ENCODE data around the gene ARPC5. TPM values are rescaled to one million over a fixed set of nuclear protein-coding genes. Genes with fewer than 3 reads are reported as not detected.
"Not testable (repeated sequence)": the region's sequence is repeated elsewhere in the genome, so short reads cannot be mapped to it uniquely, and the experiment has no call there.

ARPC5 gene
- total and polyA plus RNA-seq, 7 donors = 11.6 to 31.8 (median 13.9) TPM

- WGBS, 3 donors = 57 to 64% (median 60%) methylated on average over 10 of the region's 10 CpGs
- ATAC-seq (peak; percentile 79 to 92 (median 86)), DNase-seq (no peak)
These were observed 12.4 kb downstream of the ARPC5 start for GRCh38 chr1:183622884-183623785.

GRCh38 chr1:183622013-183622412 is 13.6 kb downstream of the ARPC5 start:
- H3K36me3 ChIP-seq (ENCODE audit: insufficient read depth in 1 of 2, low read depth in 1 of 2) = peaks cover 0 to 21% of the 10 kb centered on the region in 2 donors
- no peak for TF ChIP-seq CTCF (IDR thresholded peaks at IDR 0.05)
- no peaks in the 10 kb centered on the region for H3K27me3 ChIP-seq (ENCODE audit: insufficient read depth in 3 of 3, low read length in 2 of 3)
- DNase-seq (no peak), ATAC-seq (no peak)
- 70 to 79% (median 77%) methylated on average over 1 of the region's 1 CpG for WGBS, 3 donors
- H3K9me3 ChIP-seq = no peaks in the 10 kb centered on the region
- no peak overlapping the region for H3K4me3 ChIP-seq
- H3K27ac ChIP-seq = no peak overlapping the region
- H3K4me1 ChIP-seq = peaks cover 8% of the 10 kb centered on the region
- intact Hi-C loops (cut with DNase I) = loop anchor here (5.0 kb wide), 2 partner anchors 150 to 340 kb away; partner anchors contain the start of gene SMG7 (in 1 of the 2)

More at GRCh38 chr1:183622884-183623785, 12.4 kb downstream of the ARPC5 start:
- intact Hi-C loops (cut with DNase I) = loop anchor here (5.0 kb wide), 2 partner anchors 151 to 341 kb away; partner anchors contain the start of gene SMG7 (in 1 of the 2)
- peaks cover 8% of the 10 kb centered on the region for H3K4me1 ChIP-seq
- H3K4me3 ChIP-seq = no peak overlapping the region
- peaks cover 0 to 31% of the 10 kb centered on the region in 2 donors for H3K36me3 ChIP-seq (ENCODE audit: insufficient read depth in 1 of 2, low read depth in 1 of 2)
- TF ChIP-seq CTCF (IDR thresholded peaks at IDR 0.05) = peak; percentile 62
- no peaks in the 10 kb centered on the region for H3K27me3 ChIP-seq (ENCODE audit: insufficient read depth in 3 of 3, low read length in 2 of 3)
- H3K9me3 ChIP-seq = no peaks in the 10 kb centered on the region
- no peak overlapping the region for H3K27ac ChIP-seq

- Histone ChIP-seq H3K9me3 (no peaks in the 10 kb centered on the region), H3K36me3 (ENCODE audit: insufficient read depth in 1 of 2, low read depth in 1 of 2) (peaks cover 0 to 10% of the 10 kb centered on the region in 2 donors), H3K4me1 (no peaks in the 10 kb centered on the region), H3K4me3 (no peak overlapping the region), H3K27ac (no peak overlapping the region), H3K27me3 (ENCODE audit: insufficient read depth in 3 of 3, low read length in 2 of 3) (no peaks in the 10 kb centered on the region)
- intact Hi-C loops (cut with DNase I) = loop anchor here (5.0 kb wide), 2 partner anchors 148 to 338 kb away; partner anchors contain the start of gene SMG7 (in 1 of the 2)
- 81 to 88% (median 82%) methylated on average over 2 of the region's 2 CpGs for WGBS, 3 donors
- no peak for DNase-seq
- TF ChIP-seq CTCF (IDR thresholded peaks at IDR 0.05) = no peak
- ATAC-seq = no peak
These were observed 15.3 kb downstream of the ARPC5 start for GRCh38 chr1:183620311-183620710.

GRCh38 chr1:183619781-183620180 is 15.8 kb downstream of the ARPC5 start:
- DNase-seq (no peak), ATAC-seq (no peak)
- no peaks in the 10 kb centered on the region for H3K4me1 ChIP-seq
- no peak overlapping the region for H3K4me3 ChIP-seq
- H3K27me3 ChIP-seq (ENCODE audit: insufficient read depth in 3 of 3, low read length in 2 of 3) = no peaks in the 10 kb centered on the region
- H3K9me3 ChIP-seq = no peaks in the 10 kb centered on the region
- intact Hi-C loops (cut with DNase I) = loop anchor here (5.0 kb wide), 2 partner anchors 147 to 337 kb away; partner anchors contain the start of gene SMG7 (in 1 of the 2)
- H3K36me3 ChIP-seq (ENCODE audit: insufficient read depth in 1 of 2, low read depth in 1 of 2) = peaks cover 0 to 5% of the 10 kb centered on the region in 2 donors
- TF ChIP-seq CTCF (IDR thresholded peaks at IDR 0.05) = no peak
- no peak overlapping the region for H3K27ac ChIP-seq
- WGBS, 3 donors = 82 to 83% (median 82%) methylated on average over 1 of the region's 1 CpG

- intact Hi-C loops (cut with DNase I); H3K27me3 ChIP-seq (ENCODE audit: insufficient read depth in 3 of 3, low read length in 2 of 3); H3K27ac ChIP-seq; DNase-seq; ATAC-seq; H3K36me3 ChIP-seq (ENCODE audit: insufficient read depth in 1 of 2, low read depth in 1 of 2); H3K4me1 ChIP-seq; H3K9me3 ChIP-seq; H3K4me3 ChIP-seq: not testable (repeated sequence)
- WGBS, 3 donors = 78 to 84% (median 79%) methylated on average over 4 to 5 of the region's 5 CpGs
These were observed 17.4 kb downstream of the ARPC5 start for GRCh38 chr1:183618202-183618601.

GRCh38 chr1:183612975-183613374 is 22.6 kb downstream of the ARPC5 start:
- 88 to 93% (median 91%) methylated on average over 2 to 3 of the region's 3 CpGs for WGBS, 3 donors
- intact Hi-C loops (cut with DNase I); H3K9me3 ChIP-seq; H3K4me3 ChIP-seq; H3K27ac ChIP-seq; H3K36me3 ChIP-seq (ENCODE audit: insufficient read depth in 1 of 2, low read depth in 1 of 2); H3K4me1 ChIP-seq; DNase-seq; H3K27me3 ChIP-seq (ENCODE audit: insufficient read depth in 3 of 3, low read length in 2 of 3); ATAC-seq: not testable (repeated sequence)
